Measurements from ENCODE around the gene PRDM7.

- TF ChIP-seq CTCF (IDR thresholded peaks at IDR 0.05) (no peak), POLR2A (IDR thresholded peaks at IDR 0.05) (no peak)
These were observed at the start of gene PRDM7 for GRCh38 chr16:90077240-90077756.

Data from Peyer's patch (tissue), 4 donors.